H9 (cell line): ENCODE results near the gene ASB15. TPM values are rescaled to one million over a fixed set of nuclear protein-coding genes. Genes with fewer than 3 reads are reported as not detected.

Source experiments
- DNase-seq: peaks from one replicate; pipeline ENCODE4 v3.0.0-alpha.2; 2017
- H2AFZ ChIP-seq: one replicate; pipeline ENCODE4 v1.6.1; 2013; ENCODE audit warnings: mild to moderate bottlenecking, low read length, control low read depth, moderate library complexity
- H2AK5ac ChIP-seq: 2 replicates; pipeline ENCODE4 v1.6.1; 2013; ENCODE audit warnings: low read length, control low read depth, mixed read lengths; ENCODE audit not compliant: insufficient read length
- H2BK120ac ChIP-seq: one replicate; pipeline ENCODE4 v1.6.1; 2013; ENCODE audit warnings: low read depth, mild to moderate bottlenecking, low read length, control low read depth, inconsistent platforms; ENCODE audit not compliant: poor library complexity, severe bottlenecking
- H2BK12ac ChIP-seq: 2 replicates; pipeline ENCODE4 v1.6.1; 2013; ENCODE audit warnings: low read length, control low read depth, mixed read lengths, low read depth; ENCODE audit not compliant: insufficient read length
- H2BK15ac ChIP-seq: 2 replicates; pipeline ENCODE4 v1.6.1; 2013; ENCODE audit warnings: low read depth, low read length, control low read depth
- H2BK20ac ChIP-seq: one replicate; pipeline ENCODE4 v1.6.1; 2013; ENCODE audit warnings: low read depth, mild to moderate bottlenecking, low read length, control low read depth, inconsistent platforms; ENCODE audit not compliant: poor library complexity, severe bottlenecking
- H2BK5ac ChIP-seq: 2 replicates; pipeline ENCODE4 v1.6.1; 2013; ENCODE audit warnings: low read length, control low read depth, mixed read lengths; ENCODE audit not compliant: insufficient read length
- H3K14ac ChIP-seq: 2 replicates; pipeline ENCODE4 v1.6.1; 2013; ENCODE audit warnings: low read length, control low read depth; ENCODE audit not compliant: insufficient read depth
- H3K18ac ChIP-seq: 2 replicates; pipeline ENCODE4 v1.6.1; 2013; ENCODE audit warnings: low read depth, mild to moderate bottlenecking, mixed read lengths, low read length, control low read depth; ENCODE audit not compliant: insufficient read length
- H3K23ac ChIP-seq: 2 replicates; pipeline ENCODE4 v1.6.1; 2013; ENCODE audit warnings: low read length, control low read depth, mixed read lengths, low read depth; ENCODE audit not compliant: insufficient read length
- H3K23me2 ChIP-seq: 2 replicates; pipeline ENCODE4 v1.6.1; 2013; ENCODE audit warnings: low read depth, mild to moderate bottlenecking, mixed read lengths, low read length, control low read depth; ENCODE audit not compliant: insufficient read length, poor library complexity, severe bottlenecking
- H3K27ac ChIP-seq: 2 replicates; pipeline ENCODE4 v1.5.1; 2013; ENCODE audit warnings: low read length, control low read depth, mixed read lengths, low read depth; ENCODE audit not compliant: insufficient read length
- H3K27me3 ChIP-seq: 2 replicates; pipeline ENCODE4 v1.6.1; 2013; ENCODE audit warnings: low read length, control low read depth, inconsistent platforms; ENCODE audit not compliant: insufficient read depth
- H3K4ac ChIP-seq: 2 replicates; pipeline ENCODE4 v1.6.1; 2013; ENCODE audit warnings: low read depth, mild to moderate bottlenecking, control low read depth, inconsistent platforms, low read length, moderate library complexity
- H3K4me1 ChIP-seq: 2 replicates; pipeline ENCODE4 v1.6.1; 2013; ENCODE audit warnings: low read length, control low read depth, inconsistent platforms; ENCODE audit not compliant: insufficient read depth
- H3K4me2 ChIP-seq: 2 replicates; pipeline ENCODE4 v1.6.1; 2013; ENCODE audit warnings: low read length, control low read depth, mixed read lengths; ENCODE audit not compliant: insufficient read length, insufficient read depth
- H3K56ac ChIP-seq: 2 replicates; pipeline ENCODE4 v1.6.1; 2013; ENCODE audit warnings: low read depth, mild to moderate bottlenecking, mixed read lengths, low read length, control low read depth; ENCODE audit not compliant: insufficient read length
- H3K79me1 ChIP-seq: 2 replicates; pipeline ENCODE4 v1.6.1; 2013; ENCODE audit warnings: low read depth, mild to moderate bottlenecking, moderate library complexity, low read length, control low read depth, inconsistent platforms; ENCODE audit not compliant: insufficient read depth, poor library complexity, severe bottlenecking
- H3K79me2 ChIP-seq: 2 replicates; pipeline ENCODE4 v1.6.1; 2013; ENCODE audit warnings: low read length, control low read depth, inconsistent platforms; ENCODE audit not compliant: insufficient read depth
- H3K9ac ChIP-seq: 2 replicates; pipeline ENCODE4 v1.6.1; 2013; ENCODE audit warnings: low read length, control low read depth, mixed read lengths; ENCODE audit not compliant: insufficient read length; ENCODE audit errors: extremely low read depth
- H3K9me3 ChIP-seq: one replicate; pipeline ENCODE4 v1.6.1; 2013; ENCODE audit warnings: low read depth, low read length, inconsistent platforms; ENCODE audit not compliant: control insufficient read depth
- H3T11ph ChIP-seq: one replicate; pipeline ENCODE4 v1.6.1; 2013; ENCODE audit warnings: mild to moderate bottlenecking, low read length, control low read depth, inconsistent platforms
- H4K20me1 ChIP-seq: one replicate; pipeline ENCODE4 v1.6.1; 2013; ENCODE audit not compliant: control insufficient read depth, insufficient read length, insufficient read depth
- H4K5ac ChIP-seq: 2 replicates; pipeline ENCODE4 v1.6.1; 2013; ENCODE audit warnings: low read depth, mild to moderate bottlenecking, mixed read lengths, low read length, control low read depth; ENCODE audit not compliant: insufficient read length
- H4K8ac ChIP-seq: replicated peaks from 2 replicates; pipeline ENCODE4 v1.6.1; 2013; ENCODE audit warnings: low read length, control low read depth, mixed read lengths, low read depth; ENCODE audit not compliant: insufficient read length
- H4K91ac ChIP-seq: 2 replicates; pipeline ENCODE4 v1.6.1; 2013; ENCODE audit warnings: low read depth, mild to moderate bottlenecking, moderate library complexity, mixed read lengths, low read length, control low read depth; ENCODE audit not compliant: insufficient read length
- H3K27ac Mint-ChIP-seq, 3 experiments: 2 replicates in 2 of 3; 3 replicates in 1 of 3; pipeline ENCODE4 v1.8.0; 2020 to 2021; ENCODE audit warnings: mixed read lengths in 3 of 3, mild to moderate bottlenecking in 1 of 3, moderate library complexity in 1 of 3
- H3K27me3 Mint-ChIP-seq: 2 replicates; pipeline ENCODE4 v1.8.0; 2021; ENCODE audit warnings: low read depth, mild to moderate bottlenecking, moderate library complexity, mixed read lengths
- H3K36me3 Mint-ChIP-seq, 3 experiments: 2 replicates in 2 of 3; 3 replicates in 1 of 3; pipeline ENCODE4 v1.8.0; 2020 to 2021; ENCODE audit warnings: low read depth in 3 of 3, mixed read lengths in 3 of 3; ENCODE audit not compliant: insufficient read depth in 1 of 3
- H3K4me1 Mint-ChIP-seq, 2 experiments: 2 replicates each; pipeline ENCODE4 v1.8.0; 2020; ENCODE audit warnings: mixed read lengths in 2 of 2
- H3K4me3 Mint-ChIP-seq, 2 experiments: 2 replicates in 1 of 2; 3 replicates in 1 of 2; pipeline ENCODE4 v1.8.0; 2020 to 2021; ENCODE audit warnings: mild to moderate bottlenecking in 2 of 2, mixed read lengths in 2 of 2, moderate library complexity in 1 of 2
- H3K9me3 Mint-ChIP-seq, 2 experiments: 2 replicates in 1 of 2; 3 replicates in 1 of 2; pipeline ENCODE4 v1.8.0; 2020; ENCODE audit warnings: mild to moderate bottlenecking in 2 of 2, mixed read lengths in 2 of 2, moderate library complexity in 1 of 2
- total RNA-seq: library from RNA; stranded (reverse); gene quantifications from 2 replicates; pipeline ENCODE4 v1.2.1, GENCODE V29; 2021
- TF ChIP-seq, protein P1 (sequence below): fragments of 200-600 bp; sonication (generic); conservative IDR thresholded peaks from 3 replicates; pipeline ENCODE4 v1.8.0; 2021; ENCODE audit warnings: antibody characterized with exemption, mild to moderate bottlenecking

Gene ASB15
- total RNA-seq, 1 experiment from 2014 or later: not detected

DNA sequence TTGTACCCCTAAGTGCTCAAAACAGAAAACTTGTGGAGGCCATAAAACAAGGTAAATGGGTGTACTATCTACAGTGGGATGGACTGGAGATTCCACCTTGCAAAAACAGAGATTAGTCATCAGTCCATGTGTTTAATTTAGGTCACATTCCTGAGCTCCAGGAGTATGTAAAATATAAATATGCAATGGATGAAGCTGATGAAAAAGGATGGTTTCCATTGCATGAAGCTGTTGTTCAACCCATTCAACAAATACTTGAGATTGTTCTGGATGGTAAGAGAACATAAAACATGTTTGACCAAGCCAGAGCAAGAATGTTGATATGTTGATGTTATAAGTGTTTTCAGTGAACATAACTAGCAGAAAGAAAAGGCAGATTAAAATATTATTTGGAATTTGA, 14.6 kb downstream of the ASB15 start:
- Mint-ChIP-seq H3K27ac (no peak overlapping the region), H3K9me3 (no peaks in the 10 kb centered on the region), H3K36me3 (no peaks in the 10 kb centered on the region), H3K4me1 (no peaks in the 10 kb centered on the region; a peak in 1 of 4 replicates), H3K4me3 (no peak overlapping the region), H3K27me3 (no peaks in the 10 kb centered on the region)
- Histone ChIP-seq H2BK12ac (no peak overlapping the region), H3K23ac (no peak overlapping the region), H2BK120ac (no peak overlapping the region), H2BK5ac (no peak overlapping the region), H3K27ac (no peak overlapping the region), H2BK20ac (no peak overlapping the region), H3K4me2 (no peak overlapping the region), H3T11ph (no peak overlapping the region), H3K27me3 (no peaks in the 10 kb centered on the region), H2AK5ac (no peak overlapping the region), H3K79me2 (no peaks in the 10 kb centered on the region), H2BK15ac (no peak overlapping the region), H3K56ac (no peak overlapping the region), H4K8ac (no peak overlapping the region), H3K4ac (no peak overlapping the region), H2AFZ (no peak overlapping the region), H3K23me2 (no peaks in the 10 kb centered on the region), H3K9ac (no peak overlapping the region), H3K79me1 (no peaks in the 10 kb centered on the region), H3K4me1 (no peaks in the 10 kb centered on the region; the same call in 1 of the 2 replicates), H3K18ac (no peak overlapping the region), H4K20me1 (no peaks in the 10 kb centered on the region), H3K9me3 (no peaks in the 10 kb centered on the region), H4K91ac (no peak overlapping the region), H4K5ac (no peak overlapping the region), H3K14ac (no peak overlapping the region)
- TF ChIP-seq, protein P1, sequence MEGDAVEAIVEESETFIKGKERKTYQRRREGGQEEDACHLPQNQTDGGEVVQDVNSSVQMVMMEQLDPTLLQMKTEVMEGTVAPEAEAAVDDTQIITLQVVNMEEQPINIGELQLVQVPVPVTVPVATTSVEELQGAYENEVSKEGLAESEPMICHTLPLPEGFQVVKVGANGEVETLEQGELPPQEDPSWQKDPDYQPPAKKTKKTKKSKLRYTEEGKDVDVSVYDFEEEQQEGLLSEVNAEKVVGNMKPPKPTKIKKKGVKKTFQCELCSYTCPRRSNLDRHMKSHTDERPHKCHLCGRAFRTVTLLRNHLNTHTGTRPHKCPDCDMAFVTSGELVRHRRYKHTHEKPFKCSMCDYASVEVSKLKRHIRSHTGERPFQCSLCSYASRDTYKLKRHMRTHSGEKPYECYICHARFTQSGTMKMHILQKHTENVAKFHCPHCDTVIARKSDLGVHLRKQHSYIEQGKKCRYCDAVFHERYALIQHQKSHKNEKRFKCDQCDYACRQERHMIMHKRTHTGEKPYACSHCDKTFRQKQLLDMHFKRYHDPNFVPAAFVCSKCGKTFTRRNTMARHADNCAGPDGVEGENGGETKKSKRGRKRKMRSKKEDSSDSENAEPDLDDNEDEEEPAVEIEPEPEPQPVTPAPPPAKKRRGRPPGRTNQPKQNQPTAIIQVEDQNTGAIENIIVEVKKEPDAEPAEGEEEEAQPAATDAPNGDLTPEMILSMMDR: no peak
- DNase-seq: no peak
